ENCODE measurements around the gene DBT.

The DBT gene

GRCh38 chr1:100219883-100220282 is 29.8 kb downstream of the DBT start:
- no peak for DNase-seq

GRCh38 chr1:100219457-100219856 is 30.2 kb downstream of the DBT start:
- no peak for DNase-seq
- H3K79me2 ChIP-seq (ENCODE audit: low read length): no peaks in the 10 kb centered on the region
- no peaks in the 10 kb centered on the region for H3K27me3 ChIP-seq (replicated peaks; ENCODE audit: insufficient read depth, low read length)
- H3K4me2 ChIP-seq (ENCODE audit: low read depth, low read length): no peak overlapping the region
- no peak overlapping the region for H3K4me3 ChIP-seq (ENCODE audit: low read length)
- no peak overlapping the region for H3K27ac ChIP-seq (ENCODE audit: low read length)
- H3K9ac ChIP-seq (ENCODE audit: low read length): no peak overlapping the region
- no peaks in the 10 kb centered on the region for H3K36me3 ChIP-seq (replicated peaks; ENCODE audit: insufficient read depth, low read length)
- no peaks in the 10 kb centered on the region for H3K4me1 ChIP-seq (ENCODE audit: low read length)
- TF ChIP-seq EZH2phosphoT487 (IDR thresholded peaks at IDR 0.05; ENCODE audit: low read length): no peak
- no peak for TF ChIP-seq EZH2 (optimal IDR thresholded peaks at IDR 0.05; ENCODE audit: low read depth, low read length)
- TF ChIP-seq, protein P1, sequence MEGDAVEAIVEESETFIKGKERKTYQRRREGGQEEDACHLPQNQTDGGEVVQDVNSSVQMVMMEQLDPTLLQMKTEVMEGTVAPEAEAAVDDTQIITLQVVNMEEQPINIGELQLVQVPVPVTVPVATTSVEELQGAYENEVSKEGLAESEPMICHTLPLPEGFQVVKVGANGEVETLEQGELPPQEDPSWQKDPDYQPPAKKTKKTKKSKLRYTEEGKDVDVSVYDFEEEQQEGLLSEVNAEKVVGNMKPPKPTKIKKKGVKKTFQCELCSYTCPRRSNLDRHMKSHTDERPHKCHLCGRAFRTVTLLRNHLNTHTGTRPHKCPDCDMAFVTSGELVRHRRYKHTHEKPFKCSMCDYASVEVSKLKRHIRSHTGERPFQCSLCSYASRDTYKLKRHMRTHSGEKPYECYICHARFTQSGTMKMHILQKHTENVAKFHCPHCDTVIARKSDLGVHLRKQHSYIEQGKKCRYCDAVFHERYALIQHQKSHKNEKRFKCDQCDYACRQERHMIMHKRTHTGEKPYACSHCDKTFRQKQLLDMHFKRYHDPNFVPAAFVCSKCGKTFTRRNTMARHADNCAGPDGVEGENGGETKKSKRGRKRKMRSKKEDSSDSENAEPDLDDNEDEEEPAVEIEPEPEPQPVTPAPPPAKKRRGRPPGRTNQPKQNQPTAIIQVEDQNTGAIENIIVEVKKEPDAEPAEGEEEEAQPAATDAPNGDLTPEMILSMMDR (IDR thresholded peaks at IDR 0.05; ENCODE audit: low read length): no peak
- no peaks in the 10 kb centered on the region for H3K9me2 ChIP-seq (replicated peaks; ENCODE audit: insufficient read depth, low read length)
- H3K9me3 ChIP-seq (replicated peaks; ENCODE audit: insufficient read depth, low read length): no peaks in the 10 kb centered on the region
- no peaks in the 10 kb centered on the region for H4K20me1 ChIP-seq (ENCODE audit: insufficient read depth, low read length)
- H2AFZ ChIP-seq (ENCODE audit: low read length): no peak overlapping the region
- no peaks in the 10 kb centered on the region for H3F3A ChIP-seq (ENCODE audit: insufficient read depth, low read length)

More at GRCh38 chr1:100219883-100220282, 29.8 kb downstream of the DBT start:
- Histone ChIP-seq H3K9me3 (replicated peaks; ENCODE audit: insufficient read depth, low read length) (no peaks in the 10 kb centered on the region), H4K20me1 (ENCODE audit: insufficient read depth, low read length) (no peaks in the 10 kb centered on the region), H3K9me2 (replicated peaks; ENCODE audit: insufficient read depth, low read length) (no peaks in the 10 kb centered on the region), H3K27me3 (replicated peaks; ENCODE audit: insufficient read depth, low read length) (no peaks in the 10 kb centered on the region), H3F3A (ENCODE audit: insufficient read depth, low read length) (no peaks in the 10 kb centered on the region), H2AFZ (ENCODE audit: low read length) (no peak overlapping the region), H3K4me3 (ENCODE audit: low read length) (no peak overlapping the region), H3K27ac (ENCODE audit: low read length) (no peak overlapping the region), H3K4me1 (ENCODE audit: low read length) (no peaks in the 10 kb centered on the region), H3K4me2 (ENCODE audit: low read depth, low read length) (no peak overlapping the region), H3K9ac (ENCODE audit: low read length) (no peak overlapping the region), H3K36me3 (replicated peaks; ENCODE audit: insufficient read depth, low read length) (no peaks in the 10 kb centered on the region), H3K79me2 (ENCODE audit: low read length) (no peaks in the 10 kb centered on the region)
- TF ChIP-seq, protein P1 (IDR thresholded peaks at IDR 0.05; ENCODE audit: low read length): no peak
- TF ChIP-seq EZH2 (optimal IDR thresholded peaks at IDR 0.05; ENCODE audit: low read depth, low read length) (no peak), EZH2phosphoT487 (IDR thresholded peaks at IDR 0.05; ENCODE audit: low read length) (no peak)

DNA sequence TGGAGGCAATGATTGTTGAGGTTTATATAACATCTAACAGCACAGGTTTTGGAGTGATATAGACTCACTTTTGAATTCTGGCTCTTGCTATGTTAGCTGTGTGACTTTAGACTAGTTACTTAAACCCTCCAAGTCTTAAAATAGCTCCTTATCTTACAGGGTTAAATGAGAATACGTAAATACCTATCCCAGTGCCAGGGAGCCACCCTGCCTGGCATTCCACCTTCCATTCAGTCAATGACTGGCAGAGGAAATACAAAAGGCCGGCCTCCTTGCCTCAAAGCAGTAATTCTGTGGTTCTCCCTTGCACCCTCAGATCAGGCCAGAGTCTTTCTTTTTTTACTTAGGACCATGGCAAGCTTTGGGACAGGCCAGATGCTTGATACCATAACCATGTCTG is 31.8 kb downstream of the DBT start:
- Histone ChIP-seq H4K20me1 (ENCODE audit: insufficient read depth, low read length) (no peaks in the 10 kb centered on the region), H3K27me3 (replicated peaks; ENCODE audit: insufficient read depth, low read length) (no peaks in the 10 kb centered on the region), H3K9me2 (replicated peaks; ENCODE audit: insufficient read depth, low read length) (no peaks in the 10 kb centered on the region), H3K9me3 (replicated peaks; ENCODE audit: insufficient read depth, low read length) (no peaks in the 10 kb centered on the region), H3K4me1 (ENCODE audit: low read length) (no peaks in the 10 kb centered on the region), H3K27ac (ENCODE audit: low read length) (no peak overlapping the region), H3K36me3 (replicated peaks; ENCODE audit: insufficient read depth, low read length) (no peaks in the 10 kb centered on the region), H3F3A (ENCODE audit: insufficient read depth, low read length) (no peaks in the 10 kb centered on the region), H3K9ac (ENCODE audit: low read length) (no peak overlapping the region), H3K79me2 (ENCODE audit: low read length) (no peaks in the 10 kb centered on the region), H2AFZ (ENCODE audit: low read length) (no peak overlapping the region), H3K4me2 (ENCODE audit: low read depth, low read length) (no peak overlapping the region), H3K4me3 (ENCODE audit: low read length) (no peak overlapping the region)
- no peak for DNase-seq
- no peak for TF ChIP-seq EZH2phosphoT487 (IDR thresholded peaks at IDR 0.05; ENCODE audit: low read length)
- no peak for TF ChIP-seq EZH2 (optimal IDR thresholded peaks at IDR 0.05; ENCODE audit: low read depth, low read length)
- TF ChIP-seq, protein P1 (IDR thresholded peaks at IDR 0.05; ENCODE audit: low read length): no peak
